Breast epithelium (tissue), 3 donors: Measurements from ENCODE around the gene SYNC.

ENCODE experiments used
- CTCF ChIP-seq, 3 donors: fragments of 450-650 bp; IDR thresholded peaks; one replicate each; pipeline ENCODE4 v1.5.1; 2016 to 2017; ENCODE audit warnings: antibody characterized with exemption in 3 of 3, mild to moderate bottlenecking in 3 of 3, moderate library complexity in 3 of 3
- POLR2A ChIP-seq: fragments of 450-650 bp; IDR thresholded peaks from one replicate; pipeline ENCODE4 v1.6.1; 2016; ENCODE audit warnings: antibody characterized with exemption, mild to moderate bottlenecking, moderate library complexity
- POLR2AphosphoS5 ChIP-seq, 3 donors: sonication (generic); formaldehyde crosslinking; IDR thresholded peaks; one replicate each; pipeline ENCODE4 v1.6.1; 2017; ENCODE audit warnings: antibody characterized with exemption in 3 of 3

- TF ChIP-seq CTCF (IDR thresholded peaks at IDR 0.05) = no peak
- TF ChIP-seq POLR2AphosphoS5 (IDR thresholded peaks at IDR 0.05) = no peak
- no peak for TF ChIP-seq POLR2A
Observed at GRCh38 chr1:32714277-32714676, 11.7 kb upstream of the SYNC start.
